ELF-1 (cell line): Measurements from ENCODE around the gene HINT1.
"Not testable (repeated sequence)": the region's sequence is repeated elsewhere in the genome, so short reads cannot be mapped to it uniquely, and the experiment has no call there.

Source experiments
- DNase-seq: peaks from one replicate; pipeline ENCODE4 v3.0.0-alpha.2; 2016; ENCODE audit warnings: low read depth, low spot score

HINT1 gene

DNA sequence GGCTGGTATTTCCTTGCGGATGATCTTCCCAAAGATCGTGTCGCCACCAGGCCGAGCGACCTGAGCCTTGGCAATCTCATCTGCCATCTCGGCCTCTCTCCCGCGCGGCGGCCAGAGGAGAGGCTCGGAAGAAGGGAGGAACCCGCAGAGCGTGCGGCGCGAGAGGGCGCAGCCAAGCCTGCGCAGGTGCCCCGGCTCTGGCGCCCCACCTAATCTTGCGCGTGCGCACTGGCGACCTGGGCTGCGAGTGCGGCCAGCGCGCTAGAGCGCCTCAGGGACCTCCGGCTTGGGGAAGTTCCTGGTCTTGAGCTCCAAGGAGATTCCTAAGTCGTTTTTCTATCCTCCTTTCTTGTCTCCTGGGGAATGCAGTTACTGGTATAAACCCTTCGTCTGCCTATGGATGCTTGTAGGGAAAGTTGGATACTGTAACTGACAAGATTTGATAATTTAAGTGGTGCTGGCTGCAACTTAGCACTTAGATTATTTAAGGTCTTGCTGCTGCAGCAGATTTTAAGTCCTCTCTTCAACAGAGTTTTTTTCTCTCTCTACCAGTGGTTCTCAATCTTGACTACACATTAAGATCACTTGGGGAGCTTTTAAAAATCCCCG is at the start of gene HINT1:
Gene HINT1, minus strand, starts transcription at position 138 of the 609 bp plus-strand sequence. Its CDS starts 51 bp downstream, at position 87.
- DNase-seq, result peak; percentile 97

DNA sequence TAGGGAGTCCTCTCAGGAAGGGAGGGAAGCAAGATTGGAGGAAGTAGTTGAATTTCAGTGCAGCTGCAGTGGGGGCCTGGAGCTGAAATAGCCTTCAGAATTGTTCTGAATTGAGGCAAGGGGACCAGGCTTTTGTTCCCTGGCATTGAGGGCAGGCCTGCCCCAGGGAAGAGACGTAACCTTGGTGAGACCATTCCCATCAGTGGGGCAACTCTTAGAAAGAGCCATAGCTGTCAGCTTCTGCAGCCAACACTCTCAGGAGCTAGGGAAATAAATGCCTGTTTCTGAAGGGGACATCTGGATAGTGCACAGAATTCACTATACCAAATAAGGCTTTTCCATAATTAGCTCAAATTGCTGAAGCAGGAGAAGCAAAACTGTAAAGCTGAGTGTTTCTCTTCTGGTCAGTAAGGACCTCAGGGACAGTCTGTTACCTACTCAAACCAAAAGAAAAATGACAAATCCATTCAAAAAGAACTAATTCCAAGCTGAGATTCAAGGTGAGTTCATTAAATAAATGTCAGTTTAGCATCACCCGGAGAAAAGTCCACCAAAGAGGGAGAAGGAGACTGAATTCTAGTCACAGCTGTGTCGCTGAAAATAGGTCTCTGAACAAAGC is 49.7 kb upstream of the HINT1 start:
- DNase-seq, result no peak

DNA sequence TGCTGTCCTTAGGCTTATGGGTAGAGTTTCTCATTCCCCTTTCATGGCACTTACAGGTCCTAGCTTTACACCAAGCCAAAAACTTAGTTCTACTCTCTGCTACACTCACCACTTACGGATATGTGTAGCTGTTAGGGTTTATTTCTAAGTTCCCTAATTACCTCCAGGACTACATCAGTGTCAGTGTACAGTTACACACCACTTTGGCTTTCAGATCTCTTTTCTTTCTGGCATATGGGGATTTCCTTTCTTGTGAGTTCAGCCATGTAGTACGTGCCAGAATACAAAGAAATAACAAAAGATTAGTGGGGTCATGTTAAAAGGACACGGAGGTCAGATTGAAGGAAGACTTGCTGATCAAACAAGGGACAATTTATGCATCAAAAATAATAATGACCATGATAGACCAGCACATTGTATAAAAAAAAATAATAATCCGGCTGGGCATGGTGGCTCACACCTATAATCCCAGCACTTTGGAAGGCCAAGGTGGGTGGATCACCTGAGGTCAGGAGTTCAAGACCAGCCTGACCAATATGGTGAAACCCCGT is 47.5 kb upstream of the HINT1 start:
- DNase-seq, result no peak

DNA sequence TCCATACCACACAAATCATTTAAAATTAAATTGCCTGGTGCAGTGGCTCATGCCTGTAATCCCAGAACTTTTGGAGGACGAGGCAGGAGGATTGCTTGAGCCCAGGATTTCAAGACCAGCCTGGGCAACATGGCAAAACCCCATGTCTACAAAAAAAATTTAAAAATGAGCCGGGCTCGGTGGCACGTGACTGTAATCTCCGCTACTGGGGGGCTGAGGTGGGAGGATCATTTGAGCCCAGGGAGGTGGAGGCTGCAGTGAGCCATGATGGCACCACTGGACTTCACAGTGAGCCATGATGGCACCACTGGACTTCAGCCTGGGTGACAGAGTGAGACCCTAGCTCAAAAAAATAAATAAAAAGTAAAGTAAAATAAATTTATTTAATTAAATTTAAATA is 46.6 kb upstream of the HINT1 start:
- no peak for DNase-seq

DNA sequence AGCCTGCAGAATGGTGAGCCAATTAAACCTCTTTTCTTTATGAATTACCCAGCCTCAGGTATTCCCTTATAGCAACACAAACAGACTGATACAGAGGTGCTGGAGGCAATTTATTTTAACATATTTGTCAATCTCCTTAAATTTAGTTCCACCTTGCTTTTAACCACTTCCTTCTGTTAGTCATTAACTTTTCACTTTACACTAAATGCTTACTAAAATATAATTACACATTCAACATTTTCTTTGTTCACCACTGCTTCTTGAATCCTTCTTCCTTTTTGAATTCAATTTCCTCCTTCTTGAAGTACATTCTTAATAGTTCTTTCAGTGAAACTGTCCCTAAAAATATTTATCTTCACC is 45.1 kb upstream of the HINT1 start:
- no peak for DNase-seq

DNA sequence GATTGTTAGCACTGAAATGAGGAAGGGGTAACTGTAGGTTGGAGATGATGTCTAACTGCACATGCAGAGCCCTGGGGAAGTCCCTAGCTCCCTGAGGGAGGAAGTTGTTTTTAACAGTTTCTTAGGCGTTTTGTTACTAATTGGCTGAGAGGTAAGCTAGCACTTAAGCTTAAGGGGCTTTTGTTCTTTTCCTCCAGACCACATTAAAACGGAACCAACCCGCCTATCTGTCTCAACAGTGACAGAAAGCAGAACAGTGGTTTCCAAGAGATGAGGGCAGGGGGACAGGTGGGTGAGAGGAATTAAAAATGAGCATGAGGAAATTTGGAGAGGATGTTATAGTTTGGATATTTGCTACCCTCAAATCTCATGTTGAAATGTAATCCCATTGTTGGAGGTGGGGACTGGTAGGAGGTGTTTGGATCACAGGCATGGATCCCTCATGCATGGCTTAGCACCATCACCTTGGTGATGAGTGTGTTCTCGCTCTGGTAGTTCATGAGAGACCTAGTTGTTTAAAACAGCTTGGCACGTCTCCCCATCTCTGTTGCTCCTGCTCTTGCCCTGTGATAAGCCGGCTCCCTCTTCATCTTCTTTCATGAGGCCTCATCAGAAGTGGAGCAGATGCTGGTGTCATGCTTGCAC is 44.6 kb upstream of the HINT1 start:
- DNase-seq, result peak; percentile 60

DNA sequence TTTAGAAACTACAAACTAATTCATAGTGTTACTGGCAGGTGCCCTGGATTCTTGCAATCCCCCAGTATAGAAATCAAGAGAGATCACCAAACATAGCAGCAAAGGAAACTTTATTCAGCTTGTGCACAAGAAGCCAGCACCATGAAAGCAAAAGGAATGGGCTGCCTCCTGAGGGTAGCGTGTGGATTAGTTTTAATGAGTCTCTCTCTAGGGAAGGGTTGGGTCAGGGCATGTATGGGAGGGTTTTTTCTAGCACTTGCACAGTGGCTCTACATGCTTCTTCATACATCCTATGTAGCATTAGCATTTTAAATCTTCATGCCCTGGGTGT is 44.1 kb upstream of the HINT1 start:
- no peak for DNase-seq

DNA sequence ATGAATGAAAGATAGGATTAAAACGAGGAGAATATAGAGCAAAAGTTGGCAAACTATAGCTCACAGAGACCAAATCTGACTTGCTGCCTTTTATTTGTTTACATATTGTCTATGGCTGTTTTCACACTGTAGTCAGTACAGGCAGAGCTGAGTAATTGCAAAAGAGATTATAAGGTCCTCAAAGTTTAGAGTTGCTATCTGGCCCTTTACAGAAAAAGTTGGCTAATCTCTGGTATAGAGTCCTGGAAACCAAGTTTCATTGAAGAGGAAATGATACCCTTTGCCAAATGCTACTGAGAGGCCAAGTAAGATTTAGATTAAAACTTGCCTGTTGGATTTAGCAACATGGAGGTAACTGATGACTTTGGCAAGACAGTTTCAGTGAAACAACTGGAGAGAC is 41.7 kb upstream of the HINT1 start:
- DNase-seq, result no peak

DNA sequence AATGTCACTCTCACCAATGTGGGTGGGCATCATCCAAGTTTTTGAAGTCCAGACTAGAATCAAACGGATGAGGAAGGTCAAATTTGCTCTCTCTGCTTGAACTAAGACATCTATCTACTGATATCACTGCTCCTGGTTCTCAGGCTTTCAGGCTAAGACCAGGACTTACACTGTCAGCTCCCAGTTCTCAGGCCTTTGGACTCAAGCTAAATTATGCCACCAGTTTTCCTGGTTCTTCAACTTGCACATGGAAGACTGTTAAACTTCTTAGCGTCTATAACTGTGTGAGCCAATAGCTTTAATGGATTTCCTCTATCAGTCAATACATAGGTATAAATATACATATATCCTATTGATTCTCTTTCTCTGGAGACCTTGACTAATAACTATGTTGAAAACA is 41.0 kb upstream of the HINT1 start:
- DNase-seq, result no peak

DNA sequence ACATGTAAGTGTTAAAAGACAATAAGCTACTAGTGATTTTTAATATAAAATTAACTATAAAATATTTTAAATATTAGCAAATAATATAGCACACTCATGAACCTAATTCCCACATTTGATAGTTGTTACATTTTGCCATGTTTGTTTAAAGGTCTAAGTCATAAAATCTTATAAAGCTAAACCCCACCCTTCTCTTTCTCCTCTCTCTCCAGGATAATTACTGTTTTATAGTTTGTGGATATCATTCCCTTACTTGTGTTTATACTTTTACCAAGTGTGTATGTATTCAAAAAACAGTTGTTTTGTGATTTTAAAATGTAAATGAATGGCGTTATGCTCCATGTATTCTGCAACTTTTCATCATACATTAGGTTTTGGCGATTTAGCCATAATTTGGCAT is 39.9 kb upstream of the HINT1 start:
- no peak for DNase-seq

DNA sequence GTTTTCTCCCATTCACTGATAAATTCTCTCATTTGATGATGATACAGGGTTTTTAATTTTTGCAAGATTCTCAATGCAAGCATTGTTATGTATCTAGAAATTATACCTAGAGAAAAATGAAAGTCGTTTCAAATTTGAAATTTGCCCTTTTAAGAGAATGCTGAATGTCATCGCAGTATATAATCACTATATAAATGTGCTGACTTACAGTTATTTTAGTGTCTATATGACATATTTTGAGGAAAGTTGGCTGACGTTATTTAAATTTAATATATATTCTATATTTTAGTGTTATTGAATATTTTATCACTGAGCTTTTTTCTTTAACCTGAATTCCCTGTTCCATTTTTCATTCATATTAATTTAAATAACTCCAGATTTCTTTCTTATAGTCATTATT is 35.5 kb upstream of the HINT1 start:
- DNase-seq, result no peak

DNA sequence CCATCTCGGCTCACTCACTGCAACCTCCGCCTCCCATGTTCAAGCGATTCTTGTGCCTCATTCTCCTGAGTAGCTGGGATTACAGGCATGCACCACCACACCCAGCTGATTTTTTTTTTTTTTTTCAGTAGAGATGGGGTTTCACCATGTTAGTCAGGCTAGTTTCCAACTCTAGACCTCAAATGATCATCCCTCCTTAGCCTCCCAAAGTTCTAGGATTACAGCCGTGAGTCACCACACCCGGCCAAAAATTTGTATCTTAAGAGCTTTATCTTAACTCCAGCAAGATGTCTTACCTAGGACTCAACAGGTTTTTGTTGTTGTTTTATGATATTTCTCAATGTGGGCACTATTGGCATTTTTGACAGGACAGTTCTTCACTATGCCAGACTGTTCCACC is 33.6 kb upstream of the HINT1 start:
- DNase-seq, result no peak

DNA sequence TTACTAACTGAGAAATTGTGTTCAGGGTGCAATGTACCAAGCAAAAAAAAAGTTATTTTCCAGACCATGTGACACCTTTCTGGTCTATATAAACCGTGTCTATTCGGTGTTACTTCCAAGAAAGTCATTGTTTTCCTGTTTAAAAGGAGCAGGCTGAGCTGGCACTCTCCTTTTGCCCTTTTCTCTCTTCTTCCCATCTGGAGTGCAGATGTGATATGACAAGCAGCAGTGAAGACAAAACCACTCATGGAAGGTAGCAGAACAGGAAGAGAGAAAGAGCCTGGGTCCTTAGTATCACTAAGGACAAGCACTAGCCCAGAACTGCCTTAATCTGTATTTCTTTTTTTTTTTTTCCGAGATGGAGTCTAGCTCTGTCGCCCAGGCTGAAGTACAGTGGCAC is 31.3 kb upstream of the HINT1 start:
- no peak for DNase-seq

DNA sequence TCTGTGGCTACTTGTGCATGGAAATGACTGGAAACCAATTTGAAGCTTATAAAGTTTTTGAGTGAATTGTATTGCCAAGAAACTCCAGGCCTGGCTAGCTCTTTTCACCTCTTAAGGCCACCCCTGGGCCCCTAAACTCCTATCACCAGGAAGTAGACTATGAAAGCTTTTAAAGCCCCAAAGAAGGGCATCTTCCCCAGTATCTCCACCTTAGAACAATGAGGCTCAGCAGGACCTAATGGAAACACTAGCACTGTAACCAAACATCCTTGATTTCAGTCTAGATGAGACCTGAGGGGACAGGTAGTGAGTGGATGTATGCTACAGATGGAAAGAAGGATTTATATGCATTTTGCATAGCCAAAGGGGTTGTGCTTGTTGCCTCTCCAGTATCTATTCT is 30.6 kb upstream of the HINT1 start:
- DNase-seq, result no peak

DNA sequence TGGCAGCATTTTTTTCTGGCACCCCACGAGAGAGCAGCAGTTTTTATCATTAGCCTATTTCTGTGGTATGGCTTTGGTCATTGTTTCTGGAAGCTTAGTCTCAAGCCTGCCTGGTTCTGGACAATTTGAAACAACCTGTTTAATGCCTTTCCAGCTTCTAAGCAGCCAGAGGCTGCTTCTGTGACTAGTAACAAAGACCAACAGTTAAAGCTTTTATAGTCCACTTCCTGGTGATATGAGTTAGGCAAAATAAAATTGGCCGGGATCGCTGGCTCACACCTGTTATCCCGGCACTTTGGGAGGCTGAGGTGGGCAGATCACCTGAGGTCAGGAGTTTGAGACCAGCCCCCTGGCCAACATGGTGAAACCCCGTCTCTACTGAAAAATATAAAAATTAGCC is 29.7 kb upstream of the HINT1 start:
- no peak for DNase-seq

DNA sequence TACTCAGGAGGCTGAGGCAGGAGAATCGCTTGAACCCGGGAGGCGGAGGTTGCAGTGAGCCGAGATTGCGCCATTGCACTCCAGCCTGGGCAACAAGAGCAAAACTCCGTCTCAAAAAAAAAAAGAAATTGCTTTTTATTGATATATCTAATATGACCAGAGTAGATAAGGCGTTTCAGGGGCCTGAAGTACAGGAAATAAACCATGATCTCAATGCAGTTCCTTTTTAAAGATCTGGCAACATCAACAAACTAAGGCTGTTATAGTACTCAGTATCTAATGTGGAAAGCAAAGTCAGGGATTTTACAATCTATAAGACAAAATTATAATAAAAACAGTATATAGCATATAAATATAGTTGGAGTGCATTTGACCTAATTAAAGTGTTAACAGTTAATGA is 28.8 kb upstream of the HINT1 start:
- not testable (repeated sequence) for DNase-seq

DNA sequence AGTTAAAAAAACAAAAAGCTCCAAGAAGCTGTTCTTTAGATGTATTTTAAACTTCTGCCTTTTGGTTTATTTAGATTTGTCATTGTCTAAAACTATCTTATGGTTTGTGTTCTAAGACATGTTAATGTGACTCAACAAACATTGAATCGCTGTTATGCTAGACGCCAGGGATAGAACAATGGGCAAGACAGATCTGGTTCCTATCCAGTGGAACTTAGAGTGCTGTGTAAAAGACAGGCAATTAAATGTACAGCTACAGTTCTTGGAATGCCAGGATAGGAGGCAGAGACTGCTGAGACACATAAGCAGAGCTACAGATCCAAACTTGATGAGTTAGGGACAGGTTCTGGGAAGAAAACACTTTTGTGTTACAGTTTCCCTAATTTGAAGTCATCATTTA is 28.1 kb upstream of the HINT1 start:
- DNase-seq, result no peak

DNA sequence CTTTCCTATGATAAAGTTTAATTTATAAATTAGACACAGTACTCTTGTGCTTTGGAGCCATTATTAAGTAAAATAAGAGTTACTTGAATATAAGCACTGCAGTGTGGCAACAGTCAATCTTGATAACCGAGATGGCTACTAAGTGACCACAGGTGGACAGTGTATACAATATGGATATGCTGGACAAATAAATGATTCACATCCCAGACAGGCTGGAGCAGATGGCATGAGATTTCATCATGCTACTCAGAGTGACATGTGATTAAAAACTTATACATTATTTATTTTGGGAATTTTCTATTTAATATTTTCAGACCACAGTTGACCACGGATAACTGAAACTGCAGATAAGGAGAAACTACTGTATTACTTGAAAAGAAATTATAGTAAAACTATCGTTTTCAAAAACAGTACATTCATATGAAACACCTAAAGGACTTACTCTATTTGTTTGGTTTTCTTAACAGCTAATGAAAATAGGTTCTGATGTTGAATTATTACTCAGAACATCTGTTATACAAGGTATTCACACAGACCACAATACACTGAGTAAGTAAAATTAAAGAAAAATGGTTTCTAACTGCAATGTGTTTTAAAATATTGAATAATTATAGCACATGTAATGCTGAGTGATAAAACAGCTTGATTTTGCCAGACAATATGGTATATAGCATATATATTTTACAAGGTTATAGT is 21.7 kb upstream of the HINT1 start:
- DNase-seq, result no peak

DNA sequence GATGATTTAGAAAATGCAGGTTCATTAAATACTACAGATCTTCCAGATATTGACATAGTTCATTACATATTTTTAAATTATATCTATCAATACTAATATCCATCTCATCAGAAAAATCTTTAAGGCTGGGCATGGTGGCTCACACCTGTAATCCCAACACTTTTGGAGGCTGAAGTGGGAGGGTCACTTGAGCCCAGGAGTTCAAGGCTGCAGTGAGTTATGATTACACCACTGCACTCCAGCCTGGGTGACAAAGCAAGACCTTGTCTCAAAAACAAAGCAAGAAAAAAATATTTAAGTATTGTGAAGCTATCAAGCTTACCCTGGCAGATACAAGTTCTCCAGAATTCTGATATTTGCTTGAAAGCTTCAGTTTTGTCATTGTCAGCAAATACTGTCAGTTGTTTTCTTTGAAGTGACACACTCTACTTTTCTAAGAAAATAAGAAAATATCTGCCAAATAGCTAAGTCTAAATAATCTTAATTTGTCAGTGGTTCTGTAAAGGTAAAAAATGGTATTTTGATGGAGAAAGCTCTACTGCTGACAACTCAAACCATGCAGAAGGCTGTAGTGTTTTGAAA is 20.6 kb upstream of the HINT1 start:
- DNase-seq, result no peak

DNA sequence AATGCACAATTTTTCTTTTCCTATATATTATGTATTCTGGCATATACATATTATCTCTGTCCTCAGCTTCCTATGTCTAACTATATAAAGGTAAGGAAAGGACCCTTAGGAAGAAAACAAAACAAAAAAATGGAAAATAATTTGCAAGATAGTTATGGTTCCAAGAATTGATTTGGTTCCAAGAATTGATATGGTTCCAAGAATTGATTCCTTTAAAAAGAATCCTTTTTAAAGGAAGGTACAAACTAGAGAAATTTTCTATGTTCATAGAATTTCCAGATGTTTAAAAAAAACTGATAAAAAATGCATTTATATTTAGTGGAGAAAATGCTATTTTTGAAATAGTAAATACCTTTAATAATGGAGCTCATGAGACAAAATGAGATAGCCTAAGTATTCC is 17.8 kb upstream of the HINT1 start:
- no peak for DNase-seq

DNA sequence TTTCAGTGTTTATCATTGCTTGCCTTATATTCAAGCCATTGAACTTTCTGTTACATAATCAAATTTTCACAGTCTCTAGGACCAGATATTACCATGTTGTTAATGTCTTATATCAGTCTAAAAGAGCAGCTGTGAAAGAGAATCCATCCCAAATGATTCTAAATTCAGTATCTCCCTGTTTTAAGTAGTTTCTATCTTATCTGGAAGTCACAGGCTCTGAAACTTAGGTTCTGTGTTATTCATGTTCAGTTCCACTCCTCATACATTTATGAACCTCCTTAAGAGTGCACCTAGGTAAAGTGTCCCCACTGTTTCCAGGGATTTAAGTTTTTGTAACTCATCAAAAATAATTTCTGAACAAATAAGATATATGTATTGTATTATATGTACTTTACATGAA is 15.4 kb upstream of the HINT1 start:
- no peak for DNase-seq

DNA sequence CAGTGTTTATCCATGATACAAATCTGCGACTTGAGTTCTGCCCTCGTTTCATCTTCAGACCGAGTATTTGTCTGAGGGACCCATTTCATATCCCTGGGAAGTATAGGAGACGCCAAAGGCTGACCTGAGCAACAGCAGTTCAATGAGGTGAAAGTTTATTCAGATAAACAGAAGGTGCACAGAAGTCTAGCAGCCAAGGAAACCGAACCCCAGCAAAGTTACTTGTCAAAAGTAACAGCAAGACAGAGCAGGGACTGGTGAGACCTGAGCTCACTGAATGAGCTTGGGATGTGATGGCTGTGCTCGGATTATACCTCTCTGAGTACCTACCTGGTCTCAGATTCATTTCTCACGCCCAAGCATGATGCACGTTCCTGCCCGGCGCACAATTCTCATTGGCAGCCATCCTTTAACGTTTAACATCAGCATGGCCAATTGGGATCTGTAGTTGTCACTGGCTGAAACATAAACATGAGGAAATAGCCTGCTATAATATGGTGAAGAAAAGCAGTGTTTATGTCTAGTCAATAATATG is 6.3 kb upstream of the HINT1 start:
- DNase-seq, result no peak
